IPS-18a (cell line): ENCODE results near the gene TNNT1.
A peak's percentile ranks its signal among the peaks of the same experiment; 100 is the strongest.

ENCODE experiments used
- H3K27ac ChIP-seq: one replicate; pipeline ENCODE4 v1.5.1; 2013; ENCODE audit warnings: low read length
- H3K27me3 ChIP-seq: one replicate; pipeline ENCODE4 v1.6.1; 2013; ENCODE audit warnings: mild to moderate bottlenecking, low read length; ENCODE audit not compliant: control insufficient read depth, insufficient read depth
- H3K36me3 ChIP-seq: one replicate; pipeline ENCODE4 v1.6.1; 2013; ENCODE audit warnings: low read depth, low read length; ENCODE audit not compliant: control insufficient read depth
- H3K4me1 ChIP-seq: one replicate; pipeline ENCODE4 v1.6.1; 2013; ENCODE audit warnings: low read depth, low read length; ENCODE audit not compliant: control insufficient read depth
- H3K4me3 ChIP-seq: one replicate; pipeline ENCODE4 v1.5.1; 2013; ENCODE audit warnings: low read length
- H3K9ac ChIP-seq: one replicate; pipeline ENCODE4 v1.6.1; 2013; ENCODE audit warnings: mild to moderate bottlenecking, low read length, moderate library complexity
- H3K9me3 ChIP-seq: one replicate; pipeline ENCODE4 v1.6.1; 2013; ENCODE audit warnings: low read depth, low read length; ENCODE audit not compliant: control insufficient read depth

TNNT1 gene

DNA sequence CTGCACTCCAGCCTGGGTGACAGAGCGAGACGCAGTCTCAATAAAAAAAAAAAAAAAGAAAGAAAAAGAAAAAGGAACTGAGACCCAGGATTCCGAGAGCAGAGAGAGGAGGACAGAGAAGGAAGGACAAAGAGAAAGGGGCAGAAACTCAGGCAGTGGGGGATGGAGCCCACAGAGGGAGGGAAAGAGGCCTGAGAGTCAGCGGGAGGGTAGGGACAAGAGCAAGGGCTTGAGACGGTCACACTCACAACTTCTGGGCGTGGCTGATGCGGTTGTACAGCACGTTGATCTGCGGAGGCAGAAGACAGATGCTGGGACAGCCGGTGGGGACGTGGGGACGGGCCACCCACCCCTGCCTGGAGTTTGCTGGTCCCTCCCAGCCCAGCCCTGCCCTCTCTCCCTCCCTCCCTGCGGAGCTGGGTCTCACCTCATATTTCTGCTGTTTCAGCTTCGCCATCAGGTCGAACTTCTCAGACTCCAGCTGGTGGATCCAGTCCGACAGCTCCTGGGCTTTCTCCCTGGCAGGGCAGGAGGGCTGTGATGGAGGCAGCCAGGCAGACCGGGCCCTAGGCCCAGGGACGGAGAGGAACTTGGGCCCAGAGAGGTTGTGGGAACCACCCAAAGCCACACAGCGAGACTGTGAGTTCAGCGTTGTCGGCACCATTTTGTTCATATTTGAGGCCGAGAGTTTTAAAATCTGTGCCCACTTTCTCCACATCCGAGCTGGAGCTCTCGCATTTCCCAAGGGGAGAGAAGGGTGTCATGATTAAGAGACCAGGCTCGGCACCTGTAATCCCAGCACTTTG is 15.2 kb downstream of the TNNT1 start:
- Histone ChIP-seq H3K9ac (no peak overlapping the region), H3K27me3 (no peaks in the 10 kb centered on the region), H3K27ac (no peak overlapping the region), H3K36me3 (no peaks in the 10 kb centered on the region), H3K9me3 (no peaks in the 10 kb centered on the region), H3K4me3 (no peak overlapping the region), H3K4me1 (peaks cover 4% of the 10 kb centered on the region)

DNA sequence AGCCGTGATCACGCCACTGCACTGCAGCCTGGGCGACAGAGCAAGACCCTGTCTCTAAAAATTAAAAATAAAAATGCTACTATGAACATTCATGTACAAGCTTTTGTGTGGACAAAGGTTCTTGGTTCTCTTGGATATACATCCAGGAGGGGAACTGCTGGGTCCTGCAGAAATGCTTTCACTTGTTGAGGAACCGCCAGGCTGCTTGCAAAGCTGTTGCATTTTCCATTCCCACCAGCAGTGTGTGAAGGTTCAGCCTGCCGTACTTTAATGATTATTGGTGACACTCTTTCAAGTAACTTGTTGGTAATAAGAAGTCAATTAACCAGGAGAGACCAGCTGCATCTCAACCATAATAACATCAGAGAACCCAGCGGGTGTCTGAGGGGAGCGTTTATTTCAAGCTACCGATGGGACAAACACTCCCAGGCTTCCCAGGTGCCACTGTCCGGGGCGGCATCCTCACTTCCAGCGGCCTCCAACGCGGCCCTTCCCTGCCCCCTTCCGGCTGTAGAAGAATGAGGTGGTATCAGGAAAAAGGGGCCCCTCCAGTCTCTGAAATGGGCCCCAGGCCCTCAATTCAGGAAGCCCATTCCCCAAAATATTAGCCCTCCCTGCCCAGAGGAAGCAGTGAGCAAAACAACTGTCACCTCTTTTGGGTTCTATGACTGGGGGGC is 16.4 kb downstream of the TNNT1 start:
- H3K36me3 ChIP-seq, result no peaks in the 10 kb centered on the region
- peaks cover 4% of the 10 kb centered on the region for H3K4me1 ChIP-seq
- no peak overlapping the region for H3K9ac ChIP-seq
- H3K27ac ChIP-seq, result no peak overlapping the region
- H3K27me3 ChIP-seq, result no peaks in the 10 kb centered on the region
- no peaks in the 10 kb centered on the region for H3K9me3 ChIP-seq
- no peak overlapping the region for H3K4me3 ChIP-seq

DNA sequence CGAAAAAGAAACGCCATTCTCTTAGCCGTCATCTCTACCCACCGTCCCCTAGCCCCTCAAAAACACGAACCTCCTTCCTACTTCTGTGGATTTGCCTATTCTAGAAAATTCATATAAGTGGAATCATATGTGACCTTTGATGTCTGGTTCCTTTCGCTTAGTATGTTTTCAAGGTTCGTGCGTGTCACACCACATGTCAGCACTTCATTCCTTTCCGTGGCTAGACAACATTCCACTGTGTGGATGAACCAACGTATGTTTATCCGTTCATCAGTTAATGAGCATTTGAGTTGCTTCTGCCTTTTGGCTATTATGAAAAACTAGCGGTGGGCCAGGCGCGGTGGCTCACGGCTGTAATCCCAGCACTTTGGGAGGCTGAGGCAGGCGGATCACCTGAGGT is 17.6 kb downstream of the TNNT1 start:
- H3K4me3 ChIP-seq, result no peak overlapping the region
- no peaks in the 10 kb centered on the region for H3K27me3 ChIP-seq
- H3K36me3 ChIP-seq, result no peaks in the 10 kb centered on the region
- peaks cover 4% of the 10 kb centered on the region for H3K4me1 ChIP-seq
- H3K27ac ChIP-seq, result no peak overlapping the region
- H3K9ac ChIP-seq, result no peak overlapping the region
- no peaks in the 10 kb centered on the region for H3K9me3 ChIP-seq

DNA sequence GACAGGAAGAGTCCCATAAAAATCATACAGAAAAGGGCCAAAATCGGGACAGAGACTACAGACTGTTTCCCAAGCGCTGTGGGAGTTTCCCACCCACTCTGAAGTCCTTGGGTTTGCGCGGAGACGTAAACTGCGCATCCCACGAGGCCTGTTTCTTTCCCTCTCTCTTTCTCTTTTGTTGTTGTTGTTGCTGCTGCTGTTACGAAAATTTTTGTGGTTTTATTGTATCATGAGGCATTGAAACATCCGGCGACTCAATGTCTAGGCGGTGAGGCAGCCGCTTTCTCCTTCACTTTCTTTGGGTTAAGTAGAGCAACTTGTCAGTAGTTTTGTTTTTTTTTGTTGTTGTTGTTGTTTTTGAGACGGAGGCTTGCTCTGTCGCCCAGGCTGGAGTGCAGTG is 30.0 kb downstream of the TNNT1 start:
- Histone ChIP-seq H3K4me1 (peaks cover 6% of the 10 kb centered on the region), H3K9ac (no peak overlapping the region), H3K9me3 (no peaks in the 10 kb centered on the region), H3K4me3 (no peak overlapping the region), H3K27me3 (no peaks in the 10 kb centered on the region), H3K27ac (no peak overlapping the region), H3K36me3 (no peaks in the 10 kb centered on the region)

DNA sequence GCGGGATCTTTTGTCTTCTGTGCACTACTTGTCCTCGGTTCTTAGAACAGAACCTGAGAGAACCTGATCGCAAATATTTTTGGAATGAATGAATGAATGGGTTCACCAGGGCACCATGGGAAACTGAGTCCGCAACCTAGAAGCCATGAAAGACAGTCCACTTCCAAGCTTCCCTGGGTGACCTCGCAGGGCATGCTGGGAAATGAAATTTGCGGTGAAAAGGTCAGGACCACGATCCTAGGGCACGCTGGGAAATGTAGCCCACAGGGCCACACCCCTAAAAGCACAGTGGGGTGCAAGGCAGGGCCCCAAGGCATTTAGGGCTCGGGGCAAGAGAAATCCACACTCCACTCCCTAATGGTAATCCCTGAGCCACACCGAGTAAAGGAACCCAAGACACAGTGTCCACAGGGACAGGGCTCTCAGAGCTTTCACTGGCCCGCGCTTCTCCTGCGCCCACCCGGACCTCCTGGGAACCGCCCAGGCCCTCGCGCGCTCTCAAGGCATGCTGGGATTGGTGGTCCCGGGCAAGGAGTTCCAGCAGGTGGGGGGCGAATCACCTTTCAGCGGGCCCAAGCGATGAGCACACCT is 30.5 kb downstream of the TNNT1 start:
- H3K27ac ChIP-seq, result no peak overlapping the region
- H3K36me3 ChIP-seq, result no peaks in the 10 kb centered on the region
- H3K4me1 ChIP-seq, result peaks cover 6% of the 10 kb centered on the region
- H3K27me3 ChIP-seq, result no peaks in the 10 kb centered on the region
- no peak overlapping the region for H3K4me3 ChIP-seq
- no peak overlapping the region for H3K9ac ChIP-seq
- H3K9me3 ChIP-seq, result no peaks in the 10 kb centered on the region

DNA sequence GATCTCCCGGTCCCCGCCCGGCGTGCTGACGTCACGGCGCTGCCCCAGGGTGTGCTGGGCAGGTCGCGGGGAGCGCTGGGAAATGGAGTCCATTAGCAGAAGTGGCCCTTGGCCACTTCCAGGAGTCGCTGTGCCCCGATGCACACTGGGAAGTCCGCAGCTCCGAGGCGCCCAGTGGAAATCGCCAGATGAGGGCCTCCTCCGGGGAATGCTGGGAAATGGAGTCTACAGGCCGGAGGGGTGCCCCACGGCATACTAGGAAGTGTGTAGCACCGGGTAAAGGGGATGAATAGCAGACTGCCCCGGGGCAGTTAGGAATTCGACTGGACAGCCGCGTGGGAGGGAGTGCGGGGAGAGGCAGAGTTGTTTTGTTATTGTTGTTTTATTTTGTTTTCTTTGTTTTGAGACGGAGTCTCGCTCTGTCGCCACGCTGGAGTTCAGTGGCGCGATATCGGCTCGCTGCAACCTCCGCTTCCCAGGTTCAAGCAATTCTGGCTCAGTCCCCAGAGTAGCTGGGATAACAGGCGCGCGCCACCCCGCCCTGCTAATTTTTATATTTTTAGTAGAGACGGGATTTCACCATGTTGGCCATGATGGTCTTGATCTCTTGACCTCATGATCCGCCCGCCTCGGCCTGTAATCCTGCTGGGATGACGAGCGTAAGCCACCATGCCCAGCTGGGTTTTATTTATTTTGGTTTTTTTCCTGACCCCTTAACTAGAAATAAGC is 31.2 kb downstream of the TNNT1 start:
- Histone ChIP-seq H3K4me3 (peak overlapping the region; percentile 59), H3K9ac (no peak overlapping the region), H3K9me3 (no peaks in the 10 kb centered on the region), H3K27me3 (no peaks in the 10 kb centered on the region), H3K36me3 (no peaks in the 10 kb centered on the region), H3K4me1 (peaks cover 12% of the 10 kb centered on the region), H3K27ac (no peak overlapping the region)

DNA sequence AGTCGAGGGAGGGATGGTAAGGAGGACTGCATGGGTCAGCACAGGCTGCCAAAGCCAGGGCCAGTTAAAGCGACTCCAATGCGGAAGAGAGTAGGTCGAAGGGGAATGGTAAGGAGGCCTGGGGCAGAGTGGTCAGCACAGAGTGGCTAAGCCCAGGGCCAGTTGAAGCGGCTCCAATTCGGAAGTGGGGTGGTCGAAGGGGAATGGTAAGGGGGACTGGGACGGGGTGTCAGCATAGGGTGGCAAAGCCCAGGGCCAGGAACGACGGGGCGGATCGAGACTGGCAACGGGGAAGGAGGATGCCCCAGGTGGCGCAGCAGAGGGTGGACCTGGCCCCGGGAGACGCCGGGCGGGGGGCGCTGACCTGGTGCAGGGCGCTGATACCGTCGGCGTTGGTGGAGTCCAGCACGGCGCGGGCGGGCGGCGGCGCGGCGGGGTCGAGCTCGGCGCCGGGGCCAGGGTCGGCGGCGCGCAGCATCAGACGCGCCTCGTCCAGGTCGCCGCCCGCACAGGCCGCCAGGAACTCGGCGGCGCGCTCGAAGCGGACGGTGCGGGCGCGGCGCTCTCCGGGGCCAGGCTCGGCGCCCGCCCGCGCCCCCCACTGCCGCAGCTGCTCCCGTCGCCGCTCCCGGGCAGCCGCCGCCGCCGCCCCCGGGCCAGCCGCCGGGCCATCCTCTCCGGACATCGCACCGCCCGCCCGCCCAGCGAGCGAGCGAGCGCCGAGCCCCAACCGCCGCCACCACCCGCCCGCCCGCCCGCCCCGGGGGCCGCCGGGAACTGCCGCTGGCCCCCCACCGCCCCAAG is 31.9 kb downstream of the TNNT1 start, which contains the start of gene PPP1R12C:
Gene PPP1R12C, minus strand, starts transcription at position 779 of the 804 bp plus-strand sequence. Its CDS starts 94 bp downstream, at position 685.
- peaks cover 14% of the 10 kb centered on the region for H3K4me1 ChIP-seq
- H3K9ac ChIP-seq, result peak within 1 kb of the TSS; percentile 73
- no peaks in the 10 kb centered on the region for H3K27me3 ChIP-seq
- H3K4me3 ChIP-seq, result peak within 1 kb of the TSS; percentile 90
- no peaks in the 10 kb centered on the region for H3K36me3 ChIP-seq
- H3K27ac ChIP-seq, result no peak within 1 kb of the TSS
- no peaks in the 10 kb centered on the region for H3K9me3 ChIP-seq

DNA sequence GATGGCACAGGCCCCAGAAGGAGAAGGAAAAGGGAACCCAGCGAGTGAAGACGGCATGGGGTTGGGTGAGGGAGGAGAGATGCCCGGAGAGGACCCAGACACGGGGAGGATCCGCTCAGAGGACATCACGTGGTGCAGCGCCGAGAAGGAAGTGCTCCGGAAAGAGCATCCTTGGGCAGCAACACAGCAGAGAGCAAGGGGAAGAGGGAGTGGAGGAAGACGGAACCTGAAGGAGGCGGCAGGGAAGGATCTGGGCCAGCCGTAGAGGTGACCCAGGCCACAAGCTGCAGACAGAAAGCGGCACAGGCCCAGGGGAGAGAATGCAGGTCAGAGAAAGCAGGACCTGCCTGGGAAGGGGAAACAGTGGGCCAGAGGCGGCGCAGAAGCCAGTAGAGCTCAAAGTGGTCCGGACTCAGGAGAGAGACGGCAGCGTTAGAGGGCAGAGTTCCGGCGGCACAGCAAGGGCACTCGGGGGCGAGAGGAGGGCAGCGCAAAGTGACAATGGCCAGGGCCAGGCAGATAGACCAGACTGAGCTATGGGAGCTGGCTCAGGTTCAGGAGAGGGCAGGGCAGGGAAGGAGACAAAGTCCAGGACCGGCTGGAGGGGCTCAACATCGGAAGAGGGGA is 32.7 kb downstream of the TNNT1 start:
- H3K9me3 ChIP-seq, result no peaks in the 10 kb centered on the region
- no peaks in the 10 kb centered on the region for H3K36me3 ChIP-seq
- H3K4me1 ChIP-seq, result peaks cover 14% of the 10 kb centered on the region
- H3K27me3 ChIP-seq, result no peaks in the 10 kb centered on the region
- H3K4me3 ChIP-seq, result peak overlapping the region; percentile 90
- H3K9ac ChIP-seq, result peak overlapping the region; percentile 73
- no peak overlapping the region for H3K27ac ChIP-seq

DNA sequence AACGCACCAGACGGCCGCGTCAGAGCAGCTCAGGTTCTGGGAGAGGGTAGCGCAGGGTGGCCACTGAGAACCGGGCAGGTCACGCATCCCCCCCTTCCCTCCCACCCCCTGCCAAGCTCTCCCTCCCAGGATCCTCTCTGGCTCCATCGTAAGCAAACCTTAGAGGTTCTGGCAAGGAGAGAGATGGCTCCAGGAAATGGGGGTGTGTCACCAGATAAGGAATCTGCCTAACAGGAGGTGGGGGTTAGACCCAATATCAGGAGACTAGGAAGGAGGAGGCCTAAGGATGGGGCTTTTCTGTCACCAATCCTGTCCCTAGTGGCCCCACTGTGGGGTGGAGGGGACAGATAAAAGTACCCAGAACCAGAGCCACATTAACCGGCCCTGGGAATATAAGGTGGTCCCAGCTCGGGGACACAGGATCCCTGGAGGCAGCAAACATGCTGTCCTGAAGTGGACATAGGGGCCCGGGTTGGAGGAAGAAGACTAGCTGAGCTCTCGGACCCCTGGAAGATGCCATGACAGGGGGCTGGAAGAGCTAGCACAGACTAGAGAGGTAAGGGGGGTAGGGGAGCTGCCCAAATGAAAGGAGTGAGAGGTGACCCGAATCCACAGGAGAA is 33.5 kb downstream of the TNNT1 start:
- no peak overlapping the region for H3K4me3 ChIP-seq
- H3K27me3 ChIP-seq, result no peaks in the 10 kb centered on the region
- H3K9me3 ChIP-seq, result no peaks in the 10 kb centered on the region
- H3K9ac ChIP-seq, result no peak overlapping the region
- H3K36me3 ChIP-seq, result no peaks in the 10 kb centered on the region
- peaks cover 14% of the 10 kb centered on the region for H3K4me1 ChIP-seq
- no peak overlapping the region for H3K27ac ChIP-seq

DNA sequence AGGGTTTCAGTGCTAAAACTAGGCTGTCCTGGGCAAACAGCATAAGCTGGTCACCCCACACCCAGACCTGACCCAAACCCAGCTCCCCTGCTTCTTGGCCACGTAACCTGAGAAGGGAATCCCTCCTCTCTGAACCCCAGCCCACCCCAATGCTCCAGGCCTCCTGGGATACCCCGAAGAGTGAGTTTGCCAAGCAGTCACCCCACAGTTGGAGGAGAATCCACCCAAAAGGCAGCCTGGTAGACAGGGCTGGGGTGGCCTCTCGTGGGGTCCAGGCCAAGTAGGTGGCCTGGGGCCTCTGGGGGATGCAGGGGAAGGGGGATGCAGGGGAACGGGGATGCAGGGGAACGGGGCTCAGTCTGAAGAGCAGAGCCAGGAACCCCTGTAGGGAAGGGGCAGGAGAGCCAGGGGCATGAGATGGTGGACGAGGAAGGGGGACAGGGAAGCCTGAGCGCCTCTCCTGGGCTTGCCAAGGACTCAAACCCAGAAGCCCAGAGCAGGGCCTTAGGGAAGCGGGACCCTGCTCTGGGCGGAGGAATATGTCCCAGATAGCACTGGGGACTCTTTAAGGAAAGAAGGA is 34.4 kb downstream of the TNNT1 start:
- H3K9me3 ChIP-seq, result no peaks in the 10 kb centered on the region
- no peak overlapping the region for H3K9ac ChIP-seq
- H3K27ac ChIP-seq, result no peak overlapping the region
- H3K27me3 ChIP-seq, result no peaks in the 10 kb centered on the region
- H3K4me1 ChIP-seq, result peaks cover 14% of the 10 kb centered on the region
- H3K36me3 ChIP-seq, result no peaks in the 10 kb centered on the region
- no peak overlapping the region for H3K4me3 ChIP-seq
